Endometrial microvascular endothelial cells (primary cell): ENCODE data around the gene RGS6. TPM values are rescaled to one million over a fixed set of nuclear protein-coding genes. Genes with fewer than 3 reads are reported as not detected.

Experiments
- in situ Hi-C: cut with HindIII; loops from 2 replicates; pipeline ENCODE4 v1.10.0; 2017; ENCODE audit warnings: low sequenced_read_pairs, low pct_unique_long_range_greater_than_20kb; ENCODE audit errors: inconsistent ontology term
- total RNA-seq: library from RNA; depleted of rRNA; stranded (reverse); fragments of >200 nt; gene quantifications from one replicate; pipeline ENCODE4 v1.2.3, GENCODE V29; 2015; ENCODE audit errors: inconsistent ontology term

The RGS6 gene
- total RNA-seq, 1 donor from 2014 or later = not detected

- in situ Hi-C loops = no loop called here
Measured at GRCh38 chr14:72492196-72492595, 560.0 kb downstream of the RGS6 start.

- in situ Hi-C loops = no loop called here
Measured at GRCh38 chr14:72495668-72496067, 563.4 kb downstream of the RGS6 start.

- in situ Hi-C loops = no loop called here
Measured at GRCh38 chr14:72498646-72499045, 566.4 kb downstream of the RGS6 start.

- in situ Hi-C loops = no loop called here
Measured at GRCh38 chr14:72499746-72500145, 567.5 kb downstream of the RGS6 start.

GRCh38 chr14:72500234-72500838, 568.1 kb downstream of the RGS6 start:
- in situ Hi-C loops = no loop called here

GRCh38 chr14:72501439-72501838, 569.2 kb downstream of the RGS6 start:
- in situ Hi-C loops = no loop called here

GRCh38 chr14:72503271-72503670, 571.0 kb downstream of the RGS6 start:
- in situ Hi-C loops = no loop called here

- in situ Hi-C loops = no loop called here
Measured at GRCh38 chr14:72503696-72504368, 571.6 kb downstream of the RGS6 start.

- in situ Hi-C loops = no loop called here
Measured at GRCh38 chr14:72510566-72510965, 578.3 kb downstream of the RGS6 start.

GRCh38 chr14:72512281-72512680, 580.1 kb downstream of the RGS6 start:
- in situ Hi-C loops = no loop called here

- in situ Hi-C loops = no loop called here
Measured at GRCh38 chr14:72512925-72513324, 580.7 kb downstream of the RGS6 start.

GRCh38 chr14:72513346-72513745, 581.1 kb downstream of the RGS6 start:
- in situ Hi-C loops = no loop called here

GRCh38 chr14:72513965-72514659, 581.9 kb downstream of the RGS6 start:
- in situ Hi-C loops = no loop called here

GRCh38 chr14:72514660-72515025, 582.4 kb downstream of the RGS6 start:
- in situ Hi-C loops = no loop called here

GRCh38 chr14:72515779-72516770, 583.8 kb downstream of the RGS6 start:
- in situ Hi-C loops = no loop called here

- in situ Hi-C loops = no loop called here
Measured at GRCh38 chr14:72516936-72517700, 584.9 kb downstream of the RGS6 start.

- in situ Hi-C loops = no loop called here
Measured at GRCh38 chr14:72517736-72518135, 585.5 kb downstream of the RGS6 start.

GRCh38 chr14:72518809-72519377, 586.7 kb downstream of the RGS6 start:
- in situ Hi-C loops = no loop called here
